ENCODE data around the gene GYS1.

Gene GYS1

GRCh38 chr19:48970923-48971395, 22.1 kb downstream of the GYS1 start:
- FAIRE-seq (no peak), DNase-seq (ENCODE audit: insufficient read length, low spot score) (peak; percentile 91)
- peak; percentile 91 for TF ChIP-seq CTCF (IDR thresholded peaks at IDR 0.05; ENCODE audit: insufficient read depth, missing control alignments)

- no peak for DNase-seq (ENCODE audit: insufficient read length, low spot score)
- no peak for FAIRE-seq
Observed at GRCh38 chr19:48970139-48970766, 22.9 kb downstream of the GYS1 start.

GRCh38 chr19:48969276-48970138, 23.6 kb downstream of the GYS1 start:
- FAIRE-seq (no peak), DNase-seq (ENCODE audit: insufficient read length, low spot score) (no peak)
- no peak for TF ChIP-seq CTCF (IDR thresholded peaks at IDR 0.05; ENCODE audit: insufficient read depth, missing control alignments)

More at GRCh38 chr19:48970139-48970766, 22.9 kb downstream of the GYS1 start:
- no peak for TF ChIP-seq CTCF (IDR thresholded peaks at IDR 0.05; ENCODE audit: insufficient read depth, missing control alignments)

- no peak for FAIRE-seq
- no peak for TF ChIP-seq CTCF (IDR thresholded peaks at IDR 0.05; ENCODE audit: insufficient read depth, missing control alignments)
- DNase-seq (ENCODE audit: insufficient read length, low spot score), result no peak
Observed at GRCh38 chr19:48968813-48969218, 24.3 kb downstream of the GYS1 start.

GRCh38 chr19:48968179-48968661, 24.9 kb downstream of the GYS1 start:
- no peak for FAIRE-seq
- DNase-seq (ENCODE audit: insufficient read length, low spot score), result no peak
- no peak for TF ChIP-seq CTCF (IDR thresholded peaks at IDR 0.05; ENCODE audit: insufficient read depth, missing control alignments)

GRCh38 chr19:48967346-48968178, 25.5 kb downstream of the GYS1 start:
- FAIRE-seq (no peak), DNase-seq (ENCODE audit: insufficient read length, low spot score) (no peak)
- no peak for TF ChIP-seq CTCF (IDR thresholded peaks at IDR 0.05; ENCODE audit: insufficient read depth, missing control alignments)
